ENCODE results near the gene NTRK3. TPM values are rescaled to one million over a fixed set of nuclear protein-coding genes. Genes with fewer than 3 reads are reported as not detected.

Gene NTRK3
- total and polyA plus RNA-seq, 2 of the 8 experiments (the other 6 are each of a cell fraction or from before 2014, with no cell fraction given), result 4.5 to 6.8 TPM

DNA sequence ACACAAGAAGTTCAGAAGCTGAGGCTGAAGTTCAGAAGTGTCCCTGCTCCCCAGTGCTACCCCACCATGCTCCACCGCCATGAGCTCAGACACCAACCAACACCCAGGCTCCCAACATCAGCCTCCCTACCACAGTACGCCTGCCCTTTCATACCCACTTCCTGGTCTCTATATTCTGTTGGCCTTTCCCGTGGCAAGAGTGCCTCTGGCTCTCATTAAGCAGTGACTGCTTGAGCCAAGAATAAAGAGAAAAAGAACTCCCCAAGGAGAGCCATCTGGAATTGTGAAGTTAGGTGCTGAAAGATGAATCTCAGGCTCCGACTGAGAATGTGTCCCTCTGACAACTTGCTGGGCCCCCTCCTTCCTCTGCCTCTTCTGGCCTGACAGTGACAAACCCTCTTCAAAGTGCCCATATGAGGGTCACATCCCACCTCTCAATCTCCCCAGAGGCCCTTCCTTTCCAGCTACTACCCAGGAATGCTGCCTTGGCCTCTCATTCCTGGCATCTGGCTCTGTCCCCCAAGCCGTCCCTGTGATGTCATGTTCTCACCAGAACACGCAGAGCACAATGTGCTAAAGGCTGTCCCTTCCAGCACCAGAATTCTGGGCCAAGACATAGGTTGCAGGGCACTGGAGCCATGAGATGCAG is 306.8 kb downstream of the NTRK3 start (continued):
- TF ChIP-seq, protein P1, sequence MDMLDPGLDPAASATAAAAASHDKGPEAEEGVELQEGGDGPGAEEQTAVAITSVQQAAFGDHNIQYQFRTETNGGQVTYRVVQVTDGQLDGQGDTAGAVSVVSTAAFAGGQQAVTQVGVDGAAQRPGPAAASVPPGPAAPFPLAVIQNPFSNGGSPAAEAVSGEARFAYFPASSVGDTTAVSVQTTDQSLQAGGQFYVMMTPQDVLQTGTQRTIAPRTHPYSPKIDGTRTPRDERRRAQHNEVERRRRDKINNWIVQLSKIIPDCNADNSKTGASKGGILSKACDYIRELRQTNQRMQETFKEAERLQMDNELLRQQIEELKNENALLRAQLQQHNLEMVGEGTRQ (IDR thresholded peaks at IDR 0.05; ENCODE audit: low read length), result no peak
- no peak for TF ChIP-seq HDAC6 (IDR thresholded peaks at IDR 0.05; ENCODE audit: low read depth, low read length)
